Measurements from ENCODE around the gene UBE2D3.

The UBE2D3 gene

DNA sequence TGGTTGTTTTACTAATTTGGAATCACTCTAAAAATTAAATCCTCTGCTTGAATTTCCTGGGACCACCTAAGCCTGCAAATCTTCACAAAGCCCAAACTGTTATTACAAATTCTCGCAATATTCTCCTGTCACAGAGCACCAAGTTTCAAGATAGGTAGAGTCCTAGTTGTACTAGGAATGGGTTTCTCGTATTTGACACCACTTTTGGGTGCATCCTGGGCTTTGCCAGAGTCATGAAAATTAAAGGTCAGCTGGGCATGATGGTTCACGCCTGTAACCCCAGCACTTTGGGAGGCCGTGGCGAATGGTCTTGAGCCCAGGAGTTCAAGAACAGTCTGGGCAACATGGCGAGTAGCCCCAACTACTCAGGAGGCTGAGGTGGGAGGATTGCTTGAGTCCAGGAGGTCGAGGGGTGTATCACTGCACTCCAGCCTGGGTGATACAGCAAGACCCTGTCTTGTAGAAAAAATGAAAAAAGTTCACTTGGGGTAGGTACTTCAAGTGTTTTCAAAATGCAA lies 36.0 kb downstream of the UBE2D3 start:
- no peak for DNase-seq (ENCODE audit: low spot score)

DNA sequence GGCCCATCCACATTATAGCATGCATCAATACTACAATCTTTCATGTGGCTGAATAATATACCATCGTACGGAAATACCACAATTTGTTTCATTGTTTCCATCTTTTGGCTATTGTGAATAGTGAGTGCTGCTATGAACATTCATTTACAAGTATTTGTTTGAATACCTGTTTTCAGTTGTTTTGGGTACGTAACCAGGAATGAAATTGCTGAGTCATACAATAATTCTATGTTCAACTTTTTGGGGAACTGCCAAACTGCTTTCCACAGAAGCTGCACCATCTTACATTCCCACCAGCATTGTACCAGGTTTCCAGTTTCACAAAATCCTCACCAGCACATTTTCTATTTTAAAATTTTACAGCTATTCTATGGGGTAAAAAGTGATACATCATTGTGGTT lies 38.0 kb downstream of the UBE2D3 start:
- DNase-seq (ENCODE audit: low spot score) = no peak

DNA sequence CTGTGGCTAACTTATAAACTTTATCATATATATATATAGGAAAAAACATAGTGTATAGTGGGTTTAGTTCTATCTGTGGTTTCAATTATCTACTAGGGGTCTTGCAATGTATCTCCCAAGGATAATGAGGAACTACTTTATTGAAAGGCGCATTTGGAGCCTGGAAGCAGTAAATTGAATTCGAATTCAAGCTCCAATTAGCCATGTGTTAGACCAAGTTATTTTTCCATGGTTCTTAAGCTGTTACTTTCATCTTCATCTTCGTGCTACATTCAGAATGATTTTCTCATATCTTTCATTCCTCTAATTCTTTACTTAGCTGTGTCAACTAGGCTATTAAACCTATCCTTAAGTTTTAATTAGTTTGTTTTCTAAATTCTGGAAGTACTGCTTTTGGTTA lies 39.4 kb downstream of the UBE2D3 start:
- no peak for DNase-seq (ENCODE audit: low spot score)

DNA sequence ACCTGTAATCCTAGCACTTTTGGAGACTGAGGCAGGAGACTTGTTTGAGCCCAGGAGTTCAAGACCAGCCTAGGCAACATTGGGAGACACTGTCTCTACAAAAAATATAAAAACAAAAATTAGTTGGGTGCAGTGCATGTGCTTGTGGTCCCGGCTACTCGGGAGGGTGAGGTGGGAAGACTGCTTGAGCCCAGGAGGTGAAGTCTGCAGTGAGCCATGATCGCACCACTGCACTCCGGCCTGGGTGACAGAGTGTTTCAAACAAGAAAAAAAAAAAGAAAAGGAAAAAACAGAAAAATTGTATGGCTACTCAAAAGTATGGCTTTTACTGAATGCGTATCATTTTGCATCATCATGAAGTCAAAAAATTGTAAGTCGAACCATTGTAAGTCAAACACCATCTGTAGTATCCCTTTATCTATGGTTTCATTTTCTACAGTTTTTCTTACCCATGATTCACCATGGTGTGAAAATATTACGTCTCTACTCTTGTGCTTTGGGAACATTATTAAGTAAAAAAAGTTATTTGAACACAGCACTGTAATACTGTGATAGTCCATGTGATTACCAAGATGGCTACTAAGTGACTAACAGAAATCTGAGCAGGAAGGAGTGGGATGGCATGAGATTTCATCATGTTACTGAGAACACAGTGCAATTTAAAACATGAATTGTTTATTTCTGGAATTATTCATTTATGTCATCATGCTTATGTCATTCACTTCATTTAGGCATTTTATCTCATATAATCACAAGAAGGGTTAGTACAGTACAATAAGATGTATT lies 40.1 kb downstream of the UBE2D3 start:
- no peak for DNase-seq (ENCODE audit: low spot score)

DNA sequence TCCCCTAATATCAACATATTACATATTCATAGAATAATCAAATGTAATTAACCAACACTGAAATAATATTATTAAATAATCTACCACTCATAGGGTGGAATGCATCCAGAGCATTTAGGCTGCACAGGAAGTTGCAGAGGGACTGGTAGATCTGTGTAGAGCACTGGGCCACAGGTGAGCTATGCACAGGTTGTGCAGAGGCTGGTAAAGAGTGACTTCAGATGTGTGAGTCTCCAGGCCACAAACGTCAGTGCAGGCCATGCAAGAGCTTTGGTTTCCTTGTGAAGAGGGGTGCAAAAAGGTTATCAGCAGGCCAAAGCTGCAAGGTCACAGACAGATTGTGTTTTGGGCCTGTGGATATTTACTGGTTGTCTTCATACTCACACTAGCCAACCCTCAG lies 41.1 kb downstream of the UBE2D3 start:
- no peak for DNase-seq (ENCODE audit: low spot score)

DNA sequence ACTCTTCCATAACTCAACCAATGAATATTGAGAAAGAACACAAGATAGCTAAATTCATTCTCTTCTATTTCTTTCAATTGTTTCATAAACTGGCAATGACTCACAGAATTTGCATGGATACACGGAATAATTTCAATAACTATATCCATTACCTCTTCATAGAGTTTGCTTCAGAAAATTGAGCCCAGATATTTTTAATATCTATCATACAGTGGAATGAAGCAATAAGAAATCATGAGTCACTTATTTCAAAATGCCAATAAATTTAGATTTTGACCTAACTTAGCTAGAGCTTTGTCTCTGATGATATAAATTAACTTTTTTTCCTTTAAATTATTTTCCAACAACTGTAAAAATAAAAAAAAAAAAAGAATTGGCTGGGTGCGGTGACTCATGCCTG lies 44.3 kb downstream of the UBE2D3 start:
- no peak for DNase-seq (ENCODE audit: low spot score)

DNA sequence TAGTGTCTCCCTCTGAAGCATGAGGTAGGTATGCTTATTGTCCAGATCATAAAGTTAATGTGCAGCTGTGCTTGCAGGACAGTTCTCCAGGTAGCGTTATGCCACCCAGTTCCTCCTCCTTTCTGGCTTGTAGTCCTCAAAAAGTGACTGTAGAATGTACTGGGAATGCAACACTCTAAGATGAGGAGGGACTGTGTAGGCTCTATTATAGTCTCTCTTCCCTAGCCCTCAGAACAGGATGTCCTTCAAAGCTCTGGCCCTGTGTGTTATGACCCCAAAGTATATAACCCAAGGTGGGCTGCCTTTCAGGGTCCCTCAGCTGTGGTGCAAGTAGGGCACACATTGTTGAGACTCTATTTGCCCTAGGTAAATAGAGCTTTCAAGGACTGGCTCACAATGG lies 45.8 kb downstream of the UBE2D3 start:
- DNase-seq (ENCODE audit: low spot score) = no peak

DNA sequence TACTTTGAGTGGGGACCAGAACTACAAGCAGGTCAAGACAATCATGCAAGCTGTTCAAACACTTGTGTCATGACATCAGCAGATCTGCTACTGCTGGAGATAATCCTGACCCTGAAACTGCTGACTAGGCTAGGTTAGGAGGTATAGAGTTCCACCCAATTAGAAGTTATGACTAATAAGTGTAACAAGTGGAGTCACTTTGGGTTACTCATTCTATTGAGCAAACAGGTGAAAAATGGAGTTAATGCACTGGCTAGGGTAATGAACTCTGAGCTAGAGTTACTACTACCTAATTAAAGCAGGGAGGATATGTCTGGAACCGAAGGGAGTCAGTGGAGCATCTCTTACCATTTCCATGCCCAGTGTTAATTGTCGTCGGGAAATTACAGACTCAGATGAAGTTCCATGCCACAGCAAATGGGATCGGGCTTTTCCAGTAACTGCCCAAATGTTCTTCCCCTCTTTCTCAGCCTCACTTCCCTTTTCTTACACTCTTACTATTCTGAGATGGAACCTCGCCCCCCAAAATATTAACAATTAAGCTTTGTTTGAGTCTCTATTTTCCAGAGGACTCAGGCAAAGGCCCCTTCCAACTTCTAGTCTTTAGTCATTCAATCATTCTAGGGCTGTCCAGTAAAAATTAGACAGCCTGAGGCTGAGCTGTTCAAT lies 46.7 kb downstream of the UBE2D3 start:
- DNase-seq (ENCODE audit: low spot score) = no peak

DNA sequence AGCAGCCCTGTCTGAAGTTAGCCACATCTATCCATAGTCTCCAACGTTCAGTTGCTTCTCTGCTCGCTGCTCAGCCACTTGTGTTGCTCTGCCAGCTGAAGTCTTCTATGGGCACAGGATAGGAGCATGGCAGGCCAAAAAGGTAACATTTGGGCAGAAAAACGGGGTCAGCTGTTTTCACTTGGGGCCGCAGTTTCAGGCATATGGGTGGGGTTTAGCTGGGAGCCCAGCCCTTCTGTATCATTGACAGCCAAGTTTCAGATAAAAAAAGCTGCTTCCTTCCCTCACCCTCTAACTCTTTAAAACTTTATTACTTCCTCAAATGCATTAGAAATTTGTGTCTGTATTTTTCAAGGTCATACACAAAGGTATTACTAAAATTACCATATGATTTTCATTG lies 48.1 kb downstream of the UBE2D3 start:
- DNase-seq (ENCODE audit: low spot score) = no peak

DNA sequence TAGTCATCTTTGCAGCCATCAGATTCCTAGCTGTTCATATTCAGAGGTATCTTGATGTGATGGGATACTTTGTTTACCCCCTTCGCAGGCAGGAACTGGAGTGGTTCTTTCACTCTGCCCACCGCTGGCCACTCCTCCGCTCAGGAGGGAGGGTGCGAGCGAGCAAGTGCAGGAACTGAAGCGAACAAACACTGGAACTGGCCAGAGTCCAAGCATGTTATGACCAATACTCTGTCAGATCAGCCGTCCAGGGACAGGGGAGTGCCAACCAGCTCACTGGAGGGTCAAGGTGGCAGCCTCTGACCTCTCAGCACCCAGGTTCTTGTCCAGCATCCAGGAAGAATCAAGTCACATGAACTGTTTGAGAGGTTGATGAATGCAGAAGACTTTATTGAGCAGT lies 48.6 kb downstream of the UBE2D3 start:
- DNase-seq (ENCODE audit: low spot score) = no peak

DNA sequence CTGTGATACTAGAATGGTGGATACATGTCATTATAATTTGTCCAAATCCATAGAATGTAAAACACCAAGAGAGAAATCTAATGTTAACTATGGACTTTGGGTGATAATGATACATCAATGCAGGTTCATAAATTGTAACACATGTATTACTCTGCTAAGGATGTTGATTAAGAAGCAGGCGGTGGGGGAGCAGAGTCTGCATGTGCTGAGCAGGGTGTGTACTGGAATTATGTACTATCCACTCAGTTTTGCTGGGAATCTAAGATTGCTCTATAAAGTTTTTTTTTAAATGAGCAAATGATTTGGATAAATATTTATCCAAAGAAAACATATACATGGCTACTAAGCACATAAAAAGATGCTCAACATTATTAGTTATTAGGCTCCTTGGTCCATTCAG lies 51.5 kb downstream of the UBE2D3 start:
- DNase-seq (ENCODE audit: low spot score) = no peak

DNA sequence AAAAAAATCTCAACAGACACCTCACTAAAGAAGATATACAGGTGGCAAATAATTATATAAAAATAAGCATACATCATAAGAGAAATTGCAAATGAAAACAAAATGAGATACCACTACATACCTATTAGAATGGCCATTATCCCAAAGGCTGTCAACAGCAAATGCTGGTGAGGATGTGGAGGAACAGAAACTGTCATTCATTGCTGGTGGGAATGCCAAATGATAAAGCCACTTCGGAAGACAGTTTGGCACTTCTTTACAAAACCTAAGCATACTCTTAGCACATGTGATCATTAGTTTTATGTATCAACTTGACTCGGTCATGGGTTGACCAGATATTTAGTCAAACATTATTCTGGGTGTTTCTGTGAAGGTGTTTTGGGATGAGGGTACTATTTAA lies 53.1 kb downstream of the UBE2D3 start:
- DNase-seq (ENCODE audit: low spot score) = no peak

DNA sequence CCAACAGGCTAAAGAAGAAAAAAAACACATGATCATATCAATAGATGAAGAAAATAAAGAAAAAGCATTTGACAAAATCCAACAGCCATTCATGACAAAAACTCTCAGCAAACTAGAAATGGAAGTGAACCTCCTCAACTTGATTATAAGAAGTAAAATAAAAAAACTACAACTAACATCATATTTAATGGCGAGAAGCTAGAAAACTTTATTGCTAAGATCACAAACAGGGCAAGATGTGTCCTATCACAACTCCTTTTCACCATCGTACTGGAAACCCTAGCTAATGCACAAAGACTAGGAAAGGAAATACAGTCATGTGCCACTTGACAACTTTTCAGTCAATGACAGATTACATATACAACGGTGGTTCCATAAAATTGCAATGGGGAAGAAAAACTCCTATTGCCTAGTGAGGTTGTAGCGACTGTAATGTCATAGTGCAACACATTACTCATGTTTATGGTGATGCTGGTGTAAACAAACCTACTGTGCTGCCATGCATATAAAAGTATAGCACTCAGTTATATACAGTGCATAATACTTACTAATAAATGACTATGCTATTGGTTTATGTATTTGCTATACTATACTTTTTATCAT lies 54.5 kb downstream of the UBE2D3 start:
- no peak for DNase-seq (ENCODE audit: low spot score)

DNA sequence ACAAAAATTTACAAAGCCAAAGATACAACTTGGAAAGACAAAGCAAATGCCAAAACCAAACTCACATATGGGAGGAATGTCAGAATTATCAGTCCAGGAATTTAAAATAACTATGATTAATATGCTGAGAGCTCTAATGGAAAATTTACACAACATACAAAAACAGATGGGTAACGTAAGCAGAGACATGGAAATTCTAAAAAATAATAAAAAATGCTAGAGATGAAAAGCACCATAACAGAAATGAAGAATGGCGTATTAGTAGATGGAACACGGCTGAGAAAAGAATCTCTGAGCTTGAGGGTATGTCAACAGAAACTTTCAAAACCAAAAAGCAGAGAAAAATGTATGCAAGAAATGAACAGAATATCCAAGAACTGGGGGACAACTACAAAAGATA lies 62.5 kb downstream of the UBE2D3 start:
- no peak for DNase-seq (ENCODE audit: low spot score)

DNA sequence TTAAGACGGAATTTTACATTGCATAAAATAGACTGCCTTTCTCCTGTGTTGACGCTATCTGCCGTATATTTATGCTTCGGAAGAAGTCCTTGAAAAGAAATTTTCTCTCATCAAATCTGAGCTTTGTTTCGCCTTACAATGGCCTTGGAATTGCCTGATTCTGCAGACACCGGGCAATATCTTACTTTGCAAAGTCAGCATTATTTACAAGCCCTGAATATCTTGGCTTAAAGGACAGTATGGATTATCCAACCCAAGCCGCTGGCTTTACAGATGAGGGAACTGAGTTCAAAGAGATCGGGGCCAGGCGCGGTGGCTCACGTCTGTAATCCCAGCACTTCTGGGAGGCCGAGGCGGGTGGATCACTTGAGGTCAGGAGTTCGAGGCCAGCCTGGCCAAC lies 65.4 kb downstream of the UBE2D3 start:
- no peak for DNase-seq (ENCODE audit: low spot score)

DNA sequence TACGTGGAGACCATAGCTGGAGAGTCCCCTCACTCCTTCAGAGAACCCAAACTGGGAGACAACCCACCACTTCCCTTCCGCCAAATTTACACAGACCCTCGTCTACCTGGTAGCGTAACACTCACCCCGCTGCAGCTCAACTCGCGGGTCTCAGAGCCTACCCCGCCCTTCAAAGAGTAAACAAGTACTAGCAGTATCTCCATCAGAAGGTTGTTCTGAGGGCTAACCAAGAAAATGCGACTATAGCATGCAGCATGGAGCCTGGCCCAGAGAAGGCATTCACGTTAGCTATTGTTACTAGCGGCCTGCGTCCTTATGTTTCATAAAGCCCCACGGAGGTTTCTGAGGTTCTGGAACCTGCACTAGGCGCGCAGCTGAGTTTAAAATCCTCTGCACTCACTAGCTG lies 66.1 kb downstream of the UBE2D3 start:
- no peak for DNase-seq (ENCODE audit: low spot score)

DNA sequence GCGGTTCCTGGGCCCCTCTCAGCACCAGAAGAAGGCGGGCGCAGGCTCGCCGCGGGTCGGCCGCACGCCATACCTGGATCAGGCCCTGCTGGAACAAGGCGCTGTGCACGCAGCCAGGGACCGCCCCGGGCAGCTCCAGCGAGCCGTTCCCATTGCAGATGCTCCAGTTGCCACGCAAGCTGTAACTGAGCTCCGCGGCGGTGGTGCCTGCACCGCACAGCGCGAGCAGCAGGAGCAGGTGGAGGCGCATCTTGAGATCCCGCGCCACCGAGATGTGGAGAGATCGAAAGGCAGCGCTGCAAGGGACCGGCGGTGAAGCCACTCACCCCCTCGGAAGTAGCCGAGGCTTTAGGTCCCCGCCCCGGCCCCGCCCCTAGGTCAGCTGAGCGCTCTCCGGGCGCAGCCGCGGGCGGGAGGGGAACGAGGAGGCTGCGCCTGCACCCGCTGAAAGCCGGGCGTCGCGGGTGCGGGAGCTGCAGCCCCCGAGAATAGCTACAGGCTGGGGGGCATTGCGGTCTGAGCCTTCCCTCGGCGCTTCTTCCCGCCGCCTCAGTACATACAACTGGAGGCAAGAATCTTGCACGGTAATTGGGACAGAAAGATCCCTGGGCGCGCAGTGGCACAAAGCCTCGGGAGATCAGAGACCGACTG lies 66.6 kb downstream of the UBE2D3 start, which contains the start of gene MANBA:
TSS of gene MANBA (minus strand) at position 324 of the 651 bp plus-strand sequence. CDS start at position 250, 74 bp downstream.
- DNase-seq (ENCODE audit: low spot score) = peak; percentile 88

DNA sequence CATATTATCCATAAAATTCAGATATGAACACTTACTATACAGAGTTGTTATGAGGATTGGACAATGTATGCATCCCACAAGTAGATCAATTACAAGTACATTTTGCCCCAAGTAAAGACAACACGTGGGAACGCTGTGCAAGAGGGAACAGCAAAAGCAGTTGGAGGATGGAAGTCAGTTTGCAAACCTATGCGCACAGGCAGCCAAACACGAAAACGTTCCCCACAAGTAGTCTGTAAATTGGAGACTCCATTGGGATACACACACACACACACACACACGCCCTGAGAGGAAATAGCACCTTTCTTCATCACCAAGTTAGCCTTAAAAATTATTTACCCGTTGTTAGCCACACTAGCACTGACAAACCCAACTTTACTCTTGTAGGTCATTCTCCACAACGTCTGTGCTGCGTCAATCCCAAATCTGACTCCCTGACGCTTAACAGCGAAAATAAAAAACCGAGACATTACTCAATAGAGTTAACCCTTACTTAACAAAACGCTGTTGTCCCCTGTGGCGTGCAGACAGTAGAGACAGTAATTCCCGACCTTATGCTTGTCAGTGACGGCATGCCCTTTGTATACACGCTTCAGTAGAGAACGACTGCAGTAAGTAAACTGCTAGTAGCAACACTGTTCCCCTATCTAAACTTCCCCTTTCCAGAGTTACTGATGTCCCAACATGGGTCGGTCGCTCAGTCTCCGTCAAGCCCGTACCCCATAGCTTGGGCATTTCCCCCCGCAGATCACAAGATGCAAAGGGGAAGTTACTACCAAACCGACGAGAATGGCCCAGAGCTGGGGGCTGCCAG lies 67.3 kb downstream of the UBE2D3 start:
- peak; percentile 66 for DNase-seq (ENCODE audit: low spot score)

DNA sequence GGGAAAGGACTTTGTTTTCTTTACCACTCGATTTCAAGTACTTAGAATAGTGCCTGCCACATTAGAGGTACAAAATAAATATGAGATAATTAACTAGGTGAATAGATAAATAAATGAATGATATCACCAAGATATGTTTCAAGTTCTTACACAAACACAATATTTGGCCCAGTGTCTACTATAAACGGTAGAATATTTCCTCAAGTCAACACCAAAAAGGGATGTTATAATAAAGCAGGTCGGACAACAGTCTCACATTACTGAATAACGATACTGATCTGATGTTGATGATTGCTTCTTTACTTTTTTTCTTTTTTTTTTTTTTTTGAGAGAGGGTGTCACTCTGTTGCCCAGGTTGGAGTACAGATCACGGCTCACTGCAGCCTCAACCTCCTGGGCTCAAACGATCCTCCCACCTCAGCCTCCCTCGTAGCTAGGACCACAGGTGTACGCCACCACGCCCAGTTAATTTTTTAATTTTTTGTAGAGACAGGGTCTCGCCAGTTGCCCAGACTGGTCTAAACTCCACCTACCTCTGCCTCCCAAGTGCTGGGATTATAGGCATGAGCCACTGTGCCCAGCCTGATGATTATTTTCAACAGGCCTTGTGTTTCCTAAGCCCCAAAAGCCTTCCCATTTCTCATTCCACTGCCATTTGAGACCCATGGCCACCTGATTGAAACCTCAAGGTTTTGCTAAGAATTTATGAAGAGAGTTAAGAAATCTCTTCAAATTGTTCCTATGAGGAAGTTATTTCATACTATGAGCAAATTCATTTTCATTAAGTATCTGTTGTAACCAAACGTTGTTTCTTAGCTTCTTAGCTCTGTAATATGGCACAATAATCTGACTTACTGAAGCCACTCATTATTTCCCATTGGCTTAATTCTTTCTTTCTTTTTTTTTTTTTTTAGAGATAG lies 68.8 kb downstream of the UBE2D3 start:
- no peak for DNase-seq (ENCODE audit: low spot score)

DNA sequence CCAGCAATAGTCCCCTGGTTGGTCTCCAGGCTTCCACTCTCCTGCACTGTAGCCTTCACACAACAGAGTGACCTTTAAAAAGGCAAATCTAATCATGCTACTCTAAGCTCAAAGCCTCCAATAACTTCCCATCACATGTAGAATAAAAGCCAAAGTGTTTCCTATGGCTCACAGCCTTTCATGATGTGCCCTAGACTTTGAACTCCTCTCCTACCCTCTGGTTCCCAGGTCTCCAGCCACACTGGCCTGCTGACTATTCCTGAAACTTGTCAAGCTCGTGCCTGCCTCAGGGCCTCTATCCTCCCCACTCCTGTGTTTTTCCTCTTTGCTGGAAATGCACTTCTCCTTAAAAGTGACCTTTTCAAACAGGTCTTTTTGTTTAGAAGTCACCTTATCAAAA lies 69.7 kb downstream of the UBE2D3 start:
- DNase-seq (ENCODE audit: low spot score) = no peak

DNA sequence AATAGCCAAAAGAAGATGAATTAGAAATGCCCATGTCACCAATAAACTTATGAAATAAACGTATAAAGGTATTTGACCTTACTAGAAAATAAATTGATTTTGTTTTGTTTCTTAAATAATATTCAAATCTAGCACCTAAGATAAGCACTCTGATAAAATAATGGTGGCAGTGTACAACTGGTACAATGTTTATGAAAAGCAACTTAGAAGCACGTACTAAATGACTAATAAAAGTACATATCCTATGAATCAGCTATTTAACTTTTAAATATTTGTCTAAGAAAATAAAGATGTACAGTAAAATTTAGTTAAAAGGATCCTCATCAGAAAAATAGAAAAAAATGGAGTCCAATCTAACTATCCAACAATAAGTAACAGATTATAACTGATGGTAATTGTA lies 73.3 kb downstream of the UBE2D3 start:
- DNase-seq (ENCODE audit: low spot score) = no peak

All from globus pallidus (tissue), 1 donor.